AG09319 (cell line): ENCODE measurements around the gene PNRC1.

Experiments
- DNase-seq: peaks from one replicate; pipeline ENCODE4 v3.0.0-alpha.2; 2010; ENCODE audit warnings: low read depth; ENCODE audit errors: extremely low read depth
- CTCF ChIP-seq: IDR thresholded peaks from 2 replicates; pipeline ENCODE4 v1.5.1; 2011; ENCODE audit warnings: low read depth, mild to moderate bottlenecking, inconsistent platforms, low read length, moderate library complexity

The PNRC1 gene

GRCh38 chr6:89042664-89043063 is 37.9 kb upstream of the PNRC1 start:
- no peak for TF ChIP-seq CTCF

GRCh38 chr6:89044328-89045010 is 36.1 kb upstream of the PNRC1 start:
- no peak for TF ChIP-seq CTCF
- no peak for DNase-seq

More at GRCh38 chr6:89042664-89043063, 37.9 kb upstream of the PNRC1 start:
- DNase-seq: no peak

GRCh38 chr6:89045011-89045387 is 35.6 kb upstream of the PNRC1 start:
- no peak for DNase-seq
- no peak for TF ChIP-seq CTCF

- DNase-seq: no peak
- TF ChIP-seq CTCF: no peak
Measured at GRCh38 chr6:89045576-89045975, 35.0 kb upstream of the PNRC1 start.

- TF ChIP-seq CTCF: no peak
- no peak for DNase-seq
Measured at GRCh38 chr6:89047473-89047872, 33.1 kb upstream of the PNRC1 start.

- no peak for DNase-seq
- no peak for TF ChIP-seq CTCF
Measured at GRCh38 chr6:89048288-89048923, 32.1 kb upstream of the PNRC1 start.

- no peak for TF ChIP-seq CTCF
- DNase-seq: no peak
Measured at GRCh38 chr6:89048985-89049384, 31.6 kb upstream of the PNRC1 start.
